Stimulated activated CD4-positive, alpha-beta T cell treated with anti-CD3 and anti-CD28 coated beads, Interleukin-1b, Interleukin-23, amount 100 ng/mL, for 1 hour (primary cell): ENCODE data around the gene IL17RA.

Experiments used
- DNase-seq, 2 donors: peaks; one replicate each; pipeline ENCODE4 v3.0.0-alpha.2; 2020; ENCODE audit warnings: low read depth in 2 of 2

Gene IL17RA

GRCh38 chr22:17152340-17152739, 67.5 kb downstream of the IL17RA start:
- DNase-seq = no peak

- no peak for DNase-seq
Measured at GRCh38 chr22:17152971-17153370, 68.2 kb downstream of the IL17RA start.

GRCh38 chr22:17155941-17156340, 71.1 kb downstream of the IL17RA start:
- DNase-seq = no peak

- DNase-seq = no peak
Measured at GRCh38 chr22:17157714-17158113, 72.9 kb downstream of the IL17RA start.

GRCh38 chr22:17158176-17158567, 73.4 kb downstream of the IL17RA start:
- DNase-seq = no peak

GRCh38 chr22:17158568-17159503, 74.0 kb downstream of the IL17RA start, which contains the start of gene HDHD5:
Gene HDHD5, minus strand, starts transcription at chr22:17159277. Its CDS starts 26 bp downstream, at chr22:17159251.
- peak; percentile 77 to 79 for DNase-seq

- DNase-seq = peak in 1 of 2 donors; percentile 43
Measured at GRCh38 chr22:17159504-17159951, 74.7 kb downstream of the IL17RA start.

- DNase-seq = no peak
Measured at GRCh38 chr22:17161991-17162390, 77.2 kb downstream of the IL17RA start.

- no peak for DNase-seq
Measured at GRCh38 chr22:17162731-17163130, 77.9 kb downstream of the IL17RA start.

- no peak for DNase-seq
Measured at GRCh38 chr22:17164392-17165024, 79.7 kb downstream of the IL17RA start.
